HCT116 (cell line): ENCODE data around the gene ARHGAP20. TPM values are rescaled to one million over a fixed set of nuclear protein-coding genes. Genes with fewer than 3 reads are reported as not detected.

Experiments
- ATAC-seq: fragments of 200-7000 bp; cut with Tn5 transposase; 2 replicates; pipeline ENCODE4 v1.9.1; 2020; ENCODE audit warnings: mild to moderate bottlenecking, moderate library complexity
- BruUV-seq: library from RNA; stranded (reverse); fragments of 400-500 nt; replicated peaks from 2 replicates; lab custom pipeline; 2021; lab: Mats Ljungman, UMichigan
- CTCF ChIA-PET: fragments of 300-600 bp; sonication (Branson Sonifier 250); formaldehyde crosslinking; loops from one replicate; lab custom pipeline; 2021; ENCODE audit warnings: antibody characterized with exemption; lab: Charles Lee
- POLR2A ChIA-PET: fragments of 300-600, 350-600 bp; sonication (Branson Sonifier 250); formaldehyde crosslinking; loops from one replicate; lab custom pipeline; 2021; ENCODE audit warnings: antibody characterized with exemption; lab: Charles Lee
- RAD21 ChIA-PET, 2 experiments: fragments of 300-600 bp; sonication (Branson Sonifier 250); formaldehyde crosslinking; loops; one replicate each; lab custom pipeline; 2023; ENCODE audit warnings: low total read pairs in 2 of 2; ENCODE audit not compliant: uncharacterized antibody in 2 of 2, unreplicated experiment in 2 of 2, low non-redundant PET in 1 of 2; lab: Charles Lee
- DNase-seq: peaks from one replicate; pipeline ENCODE4 v3.0.0-alpha.2; 2010; ENCODE audit warnings: low read depth, low spot score
- H2AFZ ChIP-seq: fragments of 200-600 bp; shearing (Covaris generic), sonication (generic); 2 replicates; pipeline ENCODE4 v1.6.1; 2017; ENCODE audit warnings: low read depth, mixed run types, mixed read lengths, antibody characterized with exemption, low read length; ENCODE audit not compliant: poor library complexity, severe bottlenecking
- H3K27ac ChIP-seq: 2 replicates; pipeline ENCODE4 v1.5.1; 2012; ENCODE audit warnings: low read depth, low read length
- H3K27me3 ChIP-seq: fragments of 200-600 bp; sonication (generic); 2 replicates; pipeline ENCODE4 v1.6.1; 2016; ENCODE audit warnings: mixed run types, low read length, mixed read lengths; ENCODE audit not compliant: insufficient read depth
- H3K36me3 ChIP-seq, 2 experiments: fragments of 200-500 bp in 1 of 2; fragments of 200-600 bp in 1 of 2; sonication (Bioruptor generic) in 1 of 2; sonication (generic) in 1 of 2; 2 replicates each; pipeline versions ENCODE4 v1.5.1 to v1.6.1; 2014 to 2016; ENCODE audit warnings: low read length in 2 of 2, inconsistent platforms in 1 of 2, mixed read lengths in 1 of 2, mixed run types in 1 of 2; ENCODE audit not compliant: insufficient read depth in 2 of 2, control insufficient read depth in 1 of 2
- H3K4me1 ChIP-seq, 2 experiments: fragments of 200-600 bp in 1 of 2; sonication (generic) in 1 of 2; 2 replicates each; pipeline versions ENCODE4 v1.5.1 to v1.6.1; 2012 to 2017; ENCODE audit warnings: low read length in 2 of 2, inconsistent platforms in 1 of 2, mild to moderate bottlenecking in 1 of 2, mixed read lengths in 1 of 2, mixed run types in 1 of 2, moderate library complexity in 1 of 2; ENCODE audit not compliant: insufficient read depth in 2 of 2, control insufficient read depth in 1 of 2
- H3K4me2 ChIP-seq: fragments of 200-600 bp; sonication (generic); 2 replicates; pipeline ENCODE4 v1.6.1; 2017; ENCODE audit warnings: mixed run types, low read length, mixed read lengths
- H3K4me3 ChIP-seq, 2 experiments: fragments of 200-600 bp in 1 of 2; sonication (generic) in 1 of 2; replicated peaks in 1 of 2; 2 replicates each; pipeline ENCODE4 v1.5.1; 2011 to 2016; ENCODE audit warnings: low read length in 2 of 2, control low read depth in 1 of 2, low read depth in 1 of 2, mild to moderate bottlenecking in 1 of 2, mixed read lengths in 1 of 2, mixed run types in 1 of 2
- H3K79me2 ChIP-seq: fragments of 200-600 bp; sonication (generic); 2 replicates; pipeline ENCODE4 v1.6.1; 2017; ENCODE audit warnings: mild to moderate bottlenecking, mixed run types, low read length, moderate library complexity, mixed read lengths; ENCODE audit not compliant: insufficient read depth
- H3K9ac ChIP-seq: fragments of 200-600 bp; sonication (generic); 2 replicates; pipeline ENCODE4 v1.6.1; 2016; ENCODE audit warnings: low read length, mixed read lengths
- H3K9me2 ChIP-seq: fragments of 200-600 bp; sonication (generic), shearing (Covaris generic); 2 replicates; pipeline ENCODE4 v1.6.1; 2017; ENCODE audit warnings: mixed run types, mild to moderate bottlenecking, moderate library complexity; ENCODE audit not compliant: insufficient read depth
- H3K9me3 ChIP-seq, 2 experiments: fragments of 200-500 bp in 1 of 2; fragments of 200-600 bp in 1 of 2; sonication (Bioruptor generic) in 1 of 2; sonication (generic) in 1 of 2; 2 replicates each; pipeline ENCODE4 v1.6.1; 2014 to 2017; ENCODE audit warnings: low read length in 2 of 2, mixed read lengths in 2 of 2, inconsistent platforms in 1 of 2, low read depth in 1 of 2, mild to moderate bottlenecking in 1 of 2, mixed run types in 1 of 2, moderate library complexity in 1 of 2; ENCODE audit not compliant: control insufficient read depth in 1 of 2, insufficient read depth in 1 of 2
- H4K20me1 ChIP-seq: fragments of 200-600 bp; sonication (generic), shearing (Covaris generic); 2 replicates; pipeline ENCODE4 v1.6.1; 2017; ENCODE audit warnings: mixed run types, mild to moderate bottlenecking, moderate library complexity; ENCODE audit not compliant: insufficient read depth
- CBX3 ChIP-seq: IDR thresholded peaks from 2 replicates; pipeline ENCODE4 v1.6.1; 2012; ENCODE audit warnings: low read depth
- CEBPB ChIP-seq: IDR thresholded peaks from 2 replicates; pipeline ENCODE4 v1.6.1; 2012; ENCODE audit warnings: low read depth
- EGR1 ChIP-seq: IDR thresholded peaks from 2 replicates; pipeline ENCODE4 v1.6.1; 2012; ENCODE audit warnings: low read depth
- ELF1 ChIP-seq: IDR thresholded peaks from 2 replicates; pipeline ENCODE4 v1.6.1; 2012; ENCODE audit warnings: low read depth, borderline replicate concordance
- EZH2 ChIP-seq: fragments of 200-600 bp; sonication (generic); IDR thresholded peaks from 2 replicates; pipeline ENCODE4 v1.6.1; 2017; ENCODE audit warnings: antibody characterized with exemption, mixed run types
- EZH2phosphoT487 ChIP-seq: fragments of 200-600 bp; IDR thresholded peaks from 2 replicates; pipeline ENCODE4 v1.6.1; 2018; ENCODE audit warnings: antibody characterized with exemption, borderline replicate concordance
- FOSL1 ChIP-seq: IDR thresholded peaks from 2 replicates; pipeline ENCODE4 v1.6.1; 2012; ENCODE audit warnings: low read depth
- JUND ChIP-seq: IDR thresholded peaks from 2 replicates; pipeline ENCODE4 v1.6.1; 2012
- POLR2A ChIP-seq: IDR thresholded peaks from 2 replicates; pipeline ENCODE4 v1.7.0; 2011; ENCODE audit warnings: borderline replicate concordance; ENCODE audit not compliant: insufficient read depth, insufficient read length; ENCODE audit errors: extremely low read depth
- POLR2AphosphoS5 ChIP-seq: IDR thresholded peaks from 2 replicates; pipeline ENCODE4 v1.6.1; 2011; ENCODE audit warnings: mild to moderate bottlenecking, low read depth, low read length, moderate library complexity
- RAD21 ChIP-seq: IDR thresholded peaks from 2 replicates; pipeline ENCODE4 v1.6.1; 2012; ENCODE audit warnings: low read depth, mild to moderate bottlenecking
- SIN3A ChIP-seq: IDR thresholded peaks from 2 replicates; pipeline ENCODE4 v1.6.1; 2012; ENCODE audit warnings: low read depth
- SP1 ChIP-seq: IDR thresholded peaks from 2 replicates; pipeline ENCODE4 v1.6.1; 2012; ENCODE audit warnings: low read depth
- SRF ChIP-seq: IDR thresholded peaks from 2 replicates; pipeline ENCODE4 v1.6.1; 2012; ENCODE audit warnings: low read depth
- TCF7L2 ChIP-seq: IDR thresholded peaks from 2 replicates; pipeline ENCODE4 v1.7.0; 2011; ENCODE audit warnings: borderline replicate concordance, inconsistent platforms; ENCODE audit not compliant: insufficient read depth, insufficient read length; ENCODE audit errors: extremely low read depth
- YY1 ChIP-seq: IDR thresholded peaks from 2 replicates; pipeline ENCODE4 v1.6.1; 2011; ENCODE audit warnings: low read length, low read depth, moderate library complexity, mild to moderate bottlenecking; ENCODE audit not compliant: insufficient replicate concordance; ENCODE audit errors: extremely low read depth
- ZFX ChIP-seq: fragments of 450-650 bp; IDR thresholded peaks from 2 replicates; pipeline ENCODE4 v1.6.1; 2017
- ZNF274 ChIP-seq: fragments of 200-500 bp; sonication (Bioruptor generic); IDR thresholded peaks from 2 replicates; pipeline ENCODE4 v1.6.1; 2014; ENCODE audit warnings: mild to moderate bottlenecking, low read depth, low read length, inconsistent platforms
- intact Hi-C: fragments of 100-400 bp; cut with micrococcal nuclease; formaldehyde crosslinking; loops from 2 replicates; pipeline ENCODE4 v1.10.0; 2022
- total RNA-seq: library from RNA; stranded (reverse); gene quantifications from one replicate; pipeline ENCODE4 v1.2.1, GENCODE V29; 2021; ENCODE audit not compliant: unreplicated experiment
- TF ChIP-seq, protein P1 (sequence below): IDR thresholded peaks from 2 replicates; pipeline ENCODE4 v1.6.1; 2012
- TF ChIP-seq, protein P2 (sequence below): IDR thresholded peaks from 2 replicates; pipeline ENCODE4 v1.6.1; 2011; ENCODE audit warnings: mild to moderate bottlenecking, low read length, moderate library complexity; ENCODE audit not compliant: insufficient replicate concordance; ENCODE audit errors: extremely low read depth
- TF ChIP-seq, protein P3 (sequence below): IDR thresholded peaks from 2 replicates; pipeline ENCODE4 v1.6.1; 2012; ENCODE audit warnings: low read depth
- TF ChIP-seq, protein P4 (sequence below): IDR thresholded peaks from 2 replicates; pipeline ENCODE4 v1.6.1; 2012

ARHGAP20 gene
- total RNA-seq, 1 experiment from 2014 or later = not detected

DNA sequence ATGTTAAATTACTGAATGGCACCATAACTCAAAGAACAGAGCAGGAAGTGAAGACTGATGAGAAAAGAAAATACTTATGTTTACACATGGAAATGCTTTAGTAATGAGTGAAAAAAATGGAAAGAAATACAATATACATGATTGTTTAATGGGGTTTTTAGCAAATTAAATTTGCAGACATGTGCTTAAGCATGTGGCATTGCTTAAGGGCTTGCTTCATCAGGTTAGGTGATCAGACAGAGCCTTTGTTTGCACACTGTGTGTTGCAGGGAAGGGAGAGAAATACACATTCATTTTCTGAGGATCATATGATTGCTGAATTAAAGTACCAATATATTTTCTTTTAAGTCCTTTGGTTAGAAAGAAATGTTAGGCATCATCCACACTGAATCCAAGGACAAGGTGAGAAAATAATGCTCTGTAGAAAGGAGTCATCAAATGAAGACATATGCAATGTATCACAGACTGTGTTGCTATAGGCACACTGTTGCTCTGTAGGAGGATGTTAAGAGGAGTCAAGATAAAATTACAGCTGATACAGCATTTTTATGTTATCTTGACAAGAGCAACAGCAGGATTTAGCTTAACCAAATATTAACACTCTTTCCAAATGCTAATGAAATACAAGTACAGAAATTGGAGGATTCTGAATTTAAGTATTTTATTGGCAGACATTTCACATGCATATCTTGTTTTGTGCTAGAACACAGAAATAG, 23.4 kb upstream of the ARHGAP20 start (continued):
- TF ChIP-seq RAD21 (no peak), ZNF274 (no peak), CBX3 (no peak), CEBPB (no peak), SIN3A (no peak), ZFX (no peak)
- TF ChIP-seq, protein P1, sequence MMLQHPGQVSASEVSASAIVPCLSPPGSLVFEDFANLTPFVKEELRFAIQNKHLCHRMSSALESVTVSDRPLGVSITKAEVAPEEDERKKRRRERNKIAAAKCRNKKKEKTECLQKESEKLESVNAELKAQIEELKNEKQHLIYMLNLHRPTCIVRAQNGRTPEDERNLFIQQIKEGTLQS = no peak
- TF ChIP-seq, all 23 proteins: peak for 0

DNA sequence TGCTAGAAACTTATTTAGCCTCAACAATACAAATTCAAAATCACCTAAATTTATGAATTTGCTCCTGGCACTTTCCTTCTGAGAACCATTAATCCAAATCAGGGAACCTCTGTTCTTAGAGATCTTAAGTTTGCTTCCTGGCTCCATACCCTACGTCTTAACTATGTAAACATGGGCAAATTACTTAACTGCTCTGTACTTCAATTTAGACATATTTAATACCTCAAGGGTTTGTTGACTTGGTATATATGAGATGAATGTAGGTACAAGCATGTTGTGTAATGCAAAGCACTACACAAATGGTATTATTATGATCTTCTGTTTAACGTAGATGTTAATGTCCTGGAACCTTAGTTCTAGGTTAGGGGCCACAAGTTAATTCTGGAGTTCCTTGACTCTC, 22.6 kb upstream of the ARHGAP20 start:
- H3K9me2 ChIP-seq = no peaks in the 10 kb centered on the region
- peaks cover 42% of the 10 kb centered on the region for H3K27me3 ChIP-seq
- H4K20me1 ChIP-seq = no peaks in the 10 kb centered on the region
- no peak for DNase-seq
- RAD21 ChIA-PET = no interaction called here
- no peak overlapping the region for H3K4me2 ChIP-seq
- CTCF ChIA-PET = no interaction called here
- BruUV-seq = no TSS peak
- H3K4me3 ChIP-seq = no peak overlapping the region
- H3K9ac ChIP-seq = no peak overlapping the region
- POLR2A ChIA-PET = no interaction called here
- no peaks in the 10 kb centered on the region for H3K36me3 ChIP-seq
- no peak overlapping the region for H3K27ac ChIP-seq
- no peaks in the 10 kb centered on the region for H3K79me2 ChIP-seq
- H3K4me1 ChIP-seq = no peaks in the 10 kb centered on the region
- no peaks in the 10 kb centered on the region for H3K9me3 ChIP-seq
- intact Hi-C loops = no loop called here
- ATAC-seq = no peak
- H2AFZ ChIP-seq = no peak overlapping the region
- TF ChIP-seq ELF1 (no peak), ZNF274 (no peak), POLR2A (no peak), SRF (no peak), EZH2 (no peak), POLR2AphosphoS5 (no peak), CBX3 (no peak), EZH2phosphoT487 (no peak), YY1 (no peak), EGR1 (no peak), SP1 (no peak), TCF7L2 (no peak), FOSL1 (no peak), JUND (no peak), RAD21 (no peak), CEBPB (no peak)
- TF ChIP-seq, protein P2, sequence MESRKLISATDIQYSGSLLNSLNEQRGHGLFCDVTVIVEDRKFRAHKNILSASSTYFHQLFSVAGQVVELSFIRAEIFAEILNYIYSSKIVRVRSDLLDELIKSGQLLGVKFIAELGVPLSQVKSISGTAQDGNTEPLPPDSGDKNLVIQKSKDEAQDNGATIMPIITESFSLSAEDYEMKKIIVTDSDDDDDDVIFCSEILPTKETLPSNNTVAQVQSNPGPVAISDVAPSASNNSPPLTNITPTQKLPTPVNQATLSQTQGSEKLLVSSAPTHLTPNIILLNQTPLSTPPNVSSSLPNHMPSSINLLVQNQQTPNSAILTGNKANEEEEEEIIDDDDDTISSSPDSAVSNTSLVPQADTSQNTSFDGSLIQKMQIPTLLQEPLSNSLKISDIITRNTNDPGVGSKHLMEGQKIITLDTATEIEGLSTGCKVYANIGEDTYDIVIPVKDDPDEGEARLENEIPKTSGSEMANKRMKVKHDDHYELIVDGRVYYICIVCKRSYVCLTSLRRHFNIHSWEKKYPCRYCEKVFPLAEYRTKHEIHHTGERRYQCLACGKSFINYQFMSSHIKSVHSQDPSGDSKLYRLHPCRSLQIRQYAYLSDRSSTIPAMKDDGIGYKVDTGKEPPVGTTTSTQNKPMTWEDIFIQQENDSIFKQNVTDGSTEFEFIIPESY = no peak
- TF ChIP-seq, protein P3, sequence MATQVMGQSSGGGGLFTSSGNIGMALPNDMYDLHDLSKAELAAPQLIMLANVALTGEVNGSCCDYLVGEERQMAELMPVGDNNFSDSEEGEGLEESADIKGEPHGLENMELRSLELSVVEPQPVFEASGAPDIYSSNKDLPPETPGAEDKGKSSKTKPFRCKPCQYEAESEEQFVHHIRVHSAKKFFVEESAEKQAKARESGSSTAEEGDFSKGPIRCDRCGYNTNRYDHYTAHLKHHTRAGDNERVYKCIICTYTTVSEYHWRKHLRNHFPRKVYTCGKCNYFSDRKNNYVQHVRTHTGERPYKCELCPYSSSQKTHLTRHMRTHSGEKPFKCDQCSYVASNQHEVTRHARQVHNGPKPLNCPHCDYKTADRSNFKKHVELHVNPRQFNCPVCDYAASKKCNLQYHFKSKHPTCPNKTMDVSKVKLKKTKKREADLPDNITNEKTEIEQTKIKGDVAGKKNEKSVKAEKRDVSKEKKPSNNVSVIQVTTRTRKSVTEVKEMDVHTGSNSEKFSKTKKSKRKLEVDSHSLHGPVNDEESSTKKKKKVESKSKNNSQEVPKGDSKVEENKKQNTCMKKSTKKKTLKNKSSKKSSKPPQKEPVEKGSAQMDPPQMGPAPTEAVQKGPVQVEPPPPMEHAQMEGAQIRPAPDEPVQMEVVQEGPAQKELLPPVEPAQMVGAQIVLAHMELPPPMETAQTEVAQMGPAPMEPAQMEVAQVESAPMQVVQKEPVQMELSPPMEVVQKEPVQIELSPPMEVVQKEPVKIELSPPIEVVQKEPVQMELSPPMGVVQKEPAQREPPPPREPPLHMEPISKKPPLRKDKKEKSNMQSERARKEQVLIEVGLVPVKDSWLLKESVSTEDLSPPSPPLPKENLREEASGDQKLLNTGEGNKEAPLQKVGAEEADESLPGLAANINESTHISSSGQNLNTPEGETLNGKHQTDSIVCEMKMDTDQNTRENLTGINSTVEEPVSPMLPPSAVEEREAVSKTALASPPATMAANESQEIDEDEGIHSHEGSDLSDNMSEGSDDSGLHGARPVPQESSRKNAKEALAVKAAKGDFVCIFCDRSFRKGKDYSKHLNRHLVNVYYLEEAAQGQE = no peak
- TF ChIP-seq, protein P4, sequence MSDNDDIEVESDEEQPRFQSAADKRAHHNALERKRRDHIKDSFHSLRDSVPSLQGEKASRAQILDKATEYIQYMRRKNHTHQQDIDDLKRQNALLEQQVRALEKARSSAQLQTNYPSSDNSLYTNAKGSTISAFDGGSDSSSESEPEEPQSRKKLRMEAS = no peak
